ENCODE measurements around the gene PRR5L. TPM values are rescaled to one million over a fixed set of nuclear protein-coding genes. Genes with fewer than 3 reads are reported as not detected.

PRR5L gene
- total RNA-seq, 1 donor from 2014 or later, result 15.7 TPM

- no peak overlapping the region for H3K4me3 ChIP-seq (ENCODE audit: low read length in 3 of 3)
- H3K36me3 ChIP-seq (ENCODE audit: control insufficient read depth in 3 of 3, insufficient read depth in 3 of 3, low read length in 3 of 3), result no peaks in the 10 kb centered on the region
- no peaks in the 10 kb centered on the region for H3K9me3 ChIP-seq (ENCODE audit: control insufficient read depth in 3 of 3, low read length in 3 of 3)
- no peak overlapping the region for H3K9ac ChIP-seq (ENCODE audit: low read depth in 1 of 3, low read length in 3 of 3)
- no peaks in the 10 kb centered on the region for H3K4me1 ChIP-seq (ENCODE audit: control insufficient read depth in 3 of 3, insufficient read depth in 3 of 3, low read length in 3 of 3)
- no peak overlapping the region for H3K27ac ChIP-seq (ENCODE audit: low read depth, low read length)
- peaks cover 0 to 5% (median 0%) of the 10 kb centered on the region in 3 donors for H3K27me3 ChIP-seq (ENCODE audit: control insufficient read depth in 3 of 3, insufficient read depth in 3 of 3, low read length in 3 of 3)
Observed at GRCh38 chr11:36362902-36363301, 66.8 kb downstream of the PRR5L start.

- H3K36me3 ChIP-seq (ENCODE audit: control insufficient read depth in 3 of 3, insufficient read depth in 3 of 3, low read length in 3 of 3), result no peaks in the 10 kb centered on the region
- no peak overlapping the region for H3K9ac ChIP-seq (ENCODE audit: low read depth in 1 of 3, low read length in 3 of 3)
- H3K9me3 ChIP-seq (ENCODE audit: control insufficient read depth in 3 of 3, low read length in 3 of 3), result no peaks in the 10 kb centered on the region
- H3K27ac ChIP-seq (ENCODE audit: low read depth, low read length), result no peak overlapping the region
- no peaks in the 10 kb centered on the region for H3K4me1 ChIP-seq (ENCODE audit: control insufficient read depth in 3 of 3, insufficient read depth in 3 of 3, low read length in 3 of 3)
- H3K4me3 ChIP-seq (ENCODE audit: low read length in 3 of 3), result no peak overlapping the region
- peaks cover 0 to 5% (median 0%) of the 10 kb centered on the region in 3 donors for H3K27me3 ChIP-seq (ENCODE audit: control insufficient read depth in 3 of 3, insufficient read depth in 3 of 3, low read length in 3 of 3)
Observed at GRCh38 chr11:36363361-36364268, 67.5 kb downstream of the PRR5L start.

GRCh38 chr11:36364551-36365325, 68.7 kb downstream of the PRR5L start:
- no peaks in the 10 kb centered on the region for H3K4me1 ChIP-seq (ENCODE audit: control insufficient read depth in 3 of 3, insufficient read depth in 3 of 3, low read length in 3 of 3)
- no peaks in the 10 kb centered on the region for H3K9me3 ChIP-seq (ENCODE audit: control insufficient read depth in 3 of 3, low read length in 3 of 3)
- H3K27me3 ChIP-seq (ENCODE audit: control insufficient read depth in 3 of 3, insufficient read depth in 3 of 3, low read length in 3 of 3), result peaks cover 0 to 5% (median 0%) of the 10 kb centered on the region in 3 donors
- H3K9ac ChIP-seq (ENCODE audit: low read depth in 1 of 3, low read length in 3 of 3), result no peak overlapping the region
- H3K27ac ChIP-seq (ENCODE audit: low read depth, low read length), result no peak overlapping the region
- no peak overlapping the region for H3K4me3 ChIP-seq (ENCODE audit: low read length in 3 of 3)
- H3K36me3 ChIP-seq (ENCODE audit: control insufficient read depth in 3 of 3, insufficient read depth in 3 of 3, low read length in 3 of 3), result no peaks in the 10 kb centered on the region

- no peak overlapping the region for H3K4me3 ChIP-seq (ENCODE audit: low read length in 3 of 3)
- H3K36me3 ChIP-seq (ENCODE audit: control insufficient read depth in 3 of 3, insufficient read depth in 3 of 3, low read length in 3 of 3), result no peaks in the 10 kb centered on the region
- H3K9ac ChIP-seq (ENCODE audit: low read depth in 1 of 3, low read length in 3 of 3), result no peak overlapping the region
- H3K27me3 ChIP-seq (ENCODE audit: control insufficient read depth in 3 of 3, insufficient read depth in 3 of 3, low read length in 3 of 3), result peaks cover 0 to 5% (median 0%) of the 10 kb centered on the region in 3 donors
- no peaks in the 10 kb centered on the region for H3K9me3 ChIP-seq (ENCODE audit: control insufficient read depth in 3 of 3, low read length in 3 of 3)
- no peak overlapping the region for H3K27ac ChIP-seq (ENCODE audit: low read depth, low read length)
- H3K4me1 ChIP-seq (ENCODE audit: control insufficient read depth in 3 of 3, insufficient read depth in 3 of 3, low read length in 3 of 3), result no peaks in the 10 kb centered on the region
Observed at GRCh38 chr11:36365907-36366306, 69.8 kb downstream of the PRR5L start.

- no peak overlapping the region for H3K9ac ChIP-seq (ENCODE audit: low read depth in 1 of 3, low read length in 3 of 3)
- H3K27ac ChIP-seq (ENCODE audit: low read depth, low read length), result no peak overlapping the region
- H3K27me3 ChIP-seq (ENCODE audit: control insufficient read depth in 3 of 3, insufficient read depth in 3 of 3, low read length in 3 of 3), result no peaks in the 10 kb centered on the region
- H3K4me3 ChIP-seq (ENCODE audit: low read length in 3 of 3), result no peak overlapping the region
- H3K36me3 ChIP-seq (ENCODE audit: control insufficient read depth in 3 of 3, insufficient read depth in 3 of 3, low read length in 3 of 3), result no peaks in the 10 kb centered on the region
- H3K4me1 ChIP-seq (ENCODE audit: control insufficient read depth in 3 of 3, insufficient read depth in 3 of 3, low read length in 3 of 3), result no peaks in the 10 kb centered on the region
- no peaks in the 10 kb centered on the region for H3K9me3 ChIP-seq (ENCODE audit: control insufficient read depth in 3 of 3, low read length in 3 of 3)
Observed at GRCh38 chr11:36367806-36368680, 72.0 kb downstream of the PRR5L start.

GRCh38 chr11:36371181-36371580, 75.1 kb downstream of the PRR5L start:
- Histone ChIP-seq H3K9me3 (ENCODE audit: control insufficient read depth in 3 of 3, low read length in 3 of 3) (no peaks in the 10 kb centered on the region), H3K27me3 (ENCODE audit: control insufficient read depth in 3 of 3, insufficient read depth in 3 of 3, low read length in 3 of 3) (peaks cover 0 to 9% (median 3%) of the 10 kb centered on the region in 3 donors), H3K9ac (ENCODE audit: low read depth in 1 of 3, low read length in 3 of 3) (no peak overlapping the region), H3K27ac (ENCODE audit: low read depth, low read length) (no peak overlapping the region), H3K4me3 (ENCODE audit: low read length in 3 of 3) (no peak overlapping the region), H3K36me3 (ENCODE audit: control insufficient read depth in 3 of 3, insufficient read depth in 3 of 3, low read length in 3 of 3) (no peaks in the 10 kb centered on the region), H3K4me1 (ENCODE audit: control insufficient read depth in 3 of 3, insufficient read depth in 3 of 3, low read length in 3 of 3) (no peaks in the 10 kb centered on the region)

- Histone ChIP-seq H3K9me3 (ENCODE audit: control insufficient read depth in 3 of 3, low read length in 3 of 3) (no peaks in the 10 kb centered on the region), H3K36me3 (ENCODE audit: control insufficient read depth in 3 of 3, insufficient read depth in 3 of 3, low read length in 3 of 3) (no peaks in the 10 kb centered on the region), H3K4me3 (ENCODE audit: low read length in 3 of 3) (no peak overlapping the region), H3K27me3 (ENCODE audit: control insufficient read depth in 3 of 3, insufficient read depth in 3 of 3, low read length in 3 of 3) (peaks cover 0 to 12% (median 3%) of the 10 kb centered on the region in 3 donors), H3K4me1 (ENCODE audit: control insufficient read depth in 3 of 3, insufficient read depth in 3 of 3, low read length in 3 of 3) (peaks cover 0 to under 1% (median under 1%) of the 10 kb centered on the region in 3 donors), H3K9ac (ENCODE audit: low read depth in 1 of 3, low read length in 3 of 3) (no peak overlapping the region), H3K27ac (ENCODE audit: low read depth, low read length) (no peak overlapping the region)
Observed at GRCh38 chr11:36371590-36371989, 75.5 kb downstream of the PRR5L start.

- Histone ChIP-seq H3K36me3 (ENCODE audit: control insufficient read depth in 3 of 3, insufficient read depth in 3 of 3, low read length in 3 of 3) (no peaks in the 10 kb centered on the region), H3K27ac (ENCODE audit: low read depth, low read length) (no peak overlapping the region), H3K4me1 (ENCODE audit: control insufficient read depth in 3 of 3, insufficient read depth in 3 of 3, low read length in 3 of 3) (peaks cover 5 to 7% (median 6%) of the 10 kb centered on the region in 3 donors), H3K9ac (ENCODE audit: low read depth in 1 of 3, low read length in 3 of 3) (no peak overlapping the region), H3K9me3 (ENCODE audit: control insufficient read depth in 3 of 3, low read length in 3 of 3) (no peaks in the 10 kb centered on the region), H3K27me3 (ENCODE audit: control insufficient read depth in 3 of 3, insufficient read depth in 3 of 3, low read length in 3 of 3) (peaks cover 0 to 18% (median 3%) of the 10 kb centered on the region in 3 donors), H3K4me3 (ENCODE audit: low read length in 3 of 3) (no peak overlapping the region)
Observed at GRCh38 chr11:36372101-36372771, 76.1 kb downstream of the PRR5L start.
